HCT116 (cell line): ENCODE data around the gene ATG4C. TPM values are rescaled to one million over a fixed set of nuclear protein-coding genes. Genes with fewer than 3 reads are reported as not detected.

Experiments used
- ATAC-seq: fragments of 200-7000 bp; cut with Tn5 transposase; 2 replicates; pipeline ENCODE4 v1.9.1; 2020; ENCODE audit warnings: mild to moderate bottlenecking, moderate library complexity
- BruUV-seq: library from RNA; stranded (reverse); fragments of 400-500 nt; replicated peaks from 2 replicates; lab custom pipeline; 2021; lab: Mats Ljungman, UMichigan
- CTCF ChIA-PET: fragments of 300-600 bp; sonication (Branson Sonifier 250); formaldehyde crosslinking; loops from one replicate; lab custom pipeline; 2021; ENCODE audit warnings: antibody characterized with exemption; lab: Charles Lee
- POLR2A ChIA-PET: fragments of 300-600, 350-600 bp; sonication (Branson Sonifier 250); formaldehyde crosslinking; loops from one replicate; lab custom pipeline; 2021; ENCODE audit warnings: antibody characterized with exemption; lab: Charles Lee
- RAD21 ChIA-PET, 2 experiments: fragments of 300-600 bp; sonication (Branson Sonifier 250); formaldehyde crosslinking; loops; one replicate each; lab custom pipeline; 2023; ENCODE audit warnings: low total read pairs in 2 of 2; ENCODE audit not compliant: uncharacterized antibody in 2 of 2, unreplicated experiment in 2 of 2, low non-redundant PET in 1 of 2; lab: Charles Lee
- DNase-seq: peaks from one replicate; pipeline ENCODE4 v3.0.0-alpha.2; 2010; ENCODE audit warnings: low read depth, low spot score
- H2AFZ ChIP-seq: fragments of 200-600 bp; shearing (Covaris generic), sonication (generic); 2 replicates; pipeline ENCODE4 v1.6.1; 2017; ENCODE audit warnings: low read depth, mixed run types, mixed read lengths, antibody characterized with exemption, low read length; ENCODE audit not compliant: poor library complexity, severe bottlenecking
- H3K27ac ChIP-seq: 2 replicates; pipeline ENCODE4 v1.5.1; 2012; ENCODE audit warnings: low read depth, low read length
- H3K27me3 ChIP-seq: fragments of 200-600 bp; sonication (generic); 2 replicates; pipeline ENCODE4 v1.6.1; 2016; ENCODE audit warnings: mixed run types, low read length, mixed read lengths; ENCODE audit not compliant: insufficient read depth
- H3K36me3 ChIP-seq, 2 experiments: fragments of 200-500 bp in 1 of 2; fragments of 200-600 bp in 1 of 2; sonication (Bioruptor generic) in 1 of 2; sonication (generic) in 1 of 2; 2 replicates each; pipeline versions ENCODE4 v1.5.1 to v1.6.1; 2014 to 2016; ENCODE audit warnings: low read length in 2 of 2, inconsistent platforms in 1 of 2, mixed read lengths in 1 of 2, mixed run types in 1 of 2; ENCODE audit not compliant: insufficient read depth in 2 of 2, control insufficient read depth in 1 of 2
- H3K4me1 ChIP-seq, 2 experiments: fragments of 200-600 bp in 1 of 2; sonication (generic) in 1 of 2; 2 replicates each; pipeline versions ENCODE4 v1.5.1 to v1.6.1; 2012 to 2017; ENCODE audit warnings: low read length in 2 of 2, inconsistent platforms in 1 of 2, mild to moderate bottlenecking in 1 of 2, mixed read lengths in 1 of 2, mixed run types in 1 of 2, moderate library complexity in 1 of 2; ENCODE audit not compliant: insufficient read depth in 2 of 2, control insufficient read depth in 1 of 2
- H3K4me2 ChIP-seq: fragments of 200-600 bp; sonication (generic); 2 replicates; pipeline ENCODE4 v1.6.1; 2017; ENCODE audit warnings: mixed run types, low read length, mixed read lengths
- H3K4me3 ChIP-seq, 2 experiments: fragments of 200-600 bp in 1 of 2; sonication (generic) in 1 of 2; replicated peaks in 1 of 2; 2 replicates each; pipeline ENCODE4 v1.5.1; 2011 to 2016; ENCODE audit warnings: low read length in 2 of 2, control low read depth in 1 of 2, low read depth in 1 of 2, mild to moderate bottlenecking in 1 of 2, mixed read lengths in 1 of 2, mixed run types in 1 of 2
- H3K79me2 ChIP-seq: fragments of 200-600 bp; sonication (generic); 2 replicates; pipeline ENCODE4 v1.6.1; 2017; ENCODE audit warnings: mild to moderate bottlenecking, mixed run types, low read length, moderate library complexity, mixed read lengths; ENCODE audit not compliant: insufficient read depth
- H3K9ac ChIP-seq: fragments of 200-600 bp; sonication (generic); 2 replicates; pipeline ENCODE4 v1.6.1; 2016; ENCODE audit warnings: low read length, mixed read lengths
- H3K9me2 ChIP-seq: fragments of 200-600 bp; sonication (generic), shearing (Covaris generic); 2 replicates; pipeline ENCODE4 v1.6.1; 2017; ENCODE audit warnings: mixed run types, mild to moderate bottlenecking, moderate library complexity; ENCODE audit not compliant: insufficient read depth
- H3K9me3 ChIP-seq, 2 experiments: fragments of 200-500 bp in 1 of 2; fragments of 200-600 bp in 1 of 2; sonication (Bioruptor generic) in 1 of 2; sonication (generic) in 1 of 2; 2 replicates each; pipeline ENCODE4 v1.6.1; 2014 to 2017; ENCODE audit warnings: low read length in 2 of 2, mixed read lengths in 2 of 2, inconsistent platforms in 1 of 2, low read depth in 1 of 2, mild to moderate bottlenecking in 1 of 2, mixed run types in 1 of 2, moderate library complexity in 1 of 2; ENCODE audit not compliant: control insufficient read depth in 1 of 2, insufficient read depth in 1 of 2
- H4K20me1 ChIP-seq: fragments of 200-600 bp; sonication (generic), shearing (Covaris generic); 2 replicates; pipeline ENCODE4 v1.6.1; 2017; ENCODE audit warnings: mixed run types, mild to moderate bottlenecking, moderate library complexity; ENCODE audit not compliant: insufficient read depth
- CBX3 ChIP-seq: IDR thresholded peaks from 2 replicates; pipeline ENCODE4 v1.6.1; 2012; ENCODE audit warnings: low read depth
- CEBPB ChIP-seq: IDR thresholded peaks from 2 replicates; pipeline ENCODE4 v1.6.1; 2012; ENCODE audit warnings: low read depth
- EGR1 ChIP-seq: IDR thresholded peaks from 2 replicates; pipeline ENCODE4 v1.6.1; 2012; ENCODE audit warnings: low read depth
- ELF1 ChIP-seq: IDR thresholded peaks from 2 replicates; pipeline ENCODE4 v1.6.1; 2012; ENCODE audit warnings: low read depth, borderline replicate concordance
- EZH2 ChIP-seq: fragments of 200-600 bp; sonication (generic); IDR thresholded peaks from 2 replicates; pipeline ENCODE4 v1.6.1; 2017; ENCODE audit warnings: antibody characterized with exemption, mixed run types
- EZH2phosphoT487 ChIP-seq: fragments of 200-600 bp; IDR thresholded peaks from 2 replicates; pipeline ENCODE4 v1.6.1; 2018; ENCODE audit warnings: antibody characterized with exemption, borderline replicate concordance
- FOSL1 ChIP-seq: IDR thresholded peaks from 2 replicates; pipeline ENCODE4 v1.6.1; 2012; ENCODE audit warnings: low read depth
- JUND ChIP-seq: IDR thresholded peaks from 2 replicates; pipeline ENCODE4 v1.6.1; 2012
- POLR2A ChIP-seq: IDR thresholded peaks from 2 replicates; pipeline ENCODE4 v1.7.0; 2011; ENCODE audit warnings: borderline replicate concordance; ENCODE audit not compliant: insufficient read depth, insufficient read length; ENCODE audit errors: extremely low read depth
- POLR2AphosphoS5 ChIP-seq: IDR thresholded peaks from 2 replicates; pipeline ENCODE4 v1.6.1; 2011; ENCODE audit warnings: mild to moderate bottlenecking, low read depth, low read length, moderate library complexity
- RAD21 ChIP-seq: IDR thresholded peaks from 2 replicates; pipeline ENCODE4 v1.6.1; 2012; ENCODE audit warnings: low read depth, mild to moderate bottlenecking
- SIN3A ChIP-seq: IDR thresholded peaks from 2 replicates; pipeline ENCODE4 v1.6.1; 2012; ENCODE audit warnings: low read depth
- SP1 ChIP-seq: IDR thresholded peaks from 2 replicates; pipeline ENCODE4 v1.6.1; 2012; ENCODE audit warnings: low read depth
- SRF ChIP-seq: IDR thresholded peaks from 2 replicates; pipeline ENCODE4 v1.6.1; 2012; ENCODE audit warnings: low read depth
- ZFX ChIP-seq: fragments of 450-650 bp; IDR thresholded peaks from 2 replicates; pipeline ENCODE4 v1.6.1; 2017
- ZNF274 ChIP-seq: fragments of 200-500 bp; sonication (Bioruptor generic); IDR thresholded peaks from 2 replicates; pipeline ENCODE4 v1.6.1; 2014; ENCODE audit warnings: mild to moderate bottlenecking, low read depth, low read length, inconsistent platforms
- intact Hi-C: fragments of 100-400 bp; cut with micrococcal nuclease; formaldehyde crosslinking; loops from 2 replicates; pipeline ENCODE4 v1.10.0; 2022
- total RNA-seq: library from RNA; stranded (reverse); gene quantifications from one replicate; pipeline ENCODE4 v1.2.1, GENCODE V29; 2021; ENCODE audit not compliant: unreplicated experiment
- TF ChIP-seq, protein P1 (sequence below): IDR thresholded peaks from 2 replicates; pipeline ENCODE4 v1.6.1; 2012
- TF ChIP-seq, protein P2 (sequence below): IDR thresholded peaks from 2 replicates; pipeline ENCODE4 v1.6.1; 2012
- TF ChIP-seq, protein P3 (sequence below): IDR thresholded peaks from 2 replicates; pipeline ENCODE4 v1.6.1; 2011; ENCODE audit warnings: mild to moderate bottlenecking, low read length, moderate library complexity; ENCODE audit not compliant: insufficient replicate concordance; ENCODE audit errors: extremely low read depth

ATG4C gene
- total RNA-seq, 1 experiment from 2014 or later: 11.8 TPM

DNA sequence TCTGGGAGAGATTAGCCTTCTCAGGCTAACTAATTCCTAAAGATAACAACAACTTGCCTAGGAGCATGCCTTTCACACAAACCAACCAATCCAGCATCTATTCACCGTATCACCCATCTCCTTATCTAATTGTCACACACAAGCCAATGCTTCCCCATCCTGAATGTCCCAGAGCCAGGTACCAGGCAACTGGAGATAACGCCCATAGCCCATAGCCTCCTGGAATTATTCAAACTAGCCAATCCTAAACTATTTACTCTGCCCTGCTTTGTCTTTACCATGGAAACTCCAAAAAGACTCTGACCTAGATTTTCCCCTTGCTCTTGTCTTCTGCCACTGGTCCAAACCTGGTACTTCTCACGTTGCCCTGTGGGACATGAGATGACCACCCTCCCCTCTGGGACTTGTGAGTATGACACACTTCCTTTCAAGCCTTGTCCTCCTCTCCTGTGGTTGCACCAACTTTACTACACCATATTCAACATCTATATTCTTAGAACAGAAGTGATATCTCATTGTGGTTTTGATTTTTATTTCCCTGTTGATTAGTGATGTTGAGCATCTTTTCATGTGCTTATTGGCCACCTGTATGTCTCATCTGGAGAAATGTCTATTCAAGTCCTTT is 8.8 kb upstream of the ATG4C start:
- H3K27ac ChIP-seq: no peak overlapping the region
- H2AFZ ChIP-seq: no peak overlapping the region
- RAD21 ChIA-PET: no interaction called here
- BruUV-seq: no TSS peak
- no peaks in the 10 kb centered on the region for H3K27me3 ChIP-seq
- H3K9me2 ChIP-seq: no peaks in the 10 kb centered on the region
- H3K4me2 ChIP-seq: no peak overlapping the region
- H3K4me1 ChIP-seq: no peaks in the 10 kb centered on the region
- CTCF ChIA-PET: no interaction called here
- ATAC-seq (no peak), DNase-seq (no peak)
- no peaks in the 10 kb centered on the region for H3K9me3 ChIP-seq
- TF ChIP-seq, protein P1, sequence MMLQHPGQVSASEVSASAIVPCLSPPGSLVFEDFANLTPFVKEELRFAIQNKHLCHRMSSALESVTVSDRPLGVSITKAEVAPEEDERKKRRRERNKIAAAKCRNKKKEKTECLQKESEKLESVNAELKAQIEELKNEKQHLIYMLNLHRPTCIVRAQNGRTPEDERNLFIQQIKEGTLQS: no peak
- TF ChIP-seq RAD21 (no peak), POLR2A (no peak), POLR2AphosphoS5 (no peak), CBX3 (no peak), SIN3A (no peak), ZFX (no peak), FOSL1 (no peak), ZNF274 (no peak), CEBPB (no peak), ELF1 (no peak), SP1 (no peak), SRF (no peak), EZH2 (no peak), JUND (no peak), EZH2phosphoT487 (no peak), EGR1 (no peak)
- TF ChIP-seq, protein P2, sequence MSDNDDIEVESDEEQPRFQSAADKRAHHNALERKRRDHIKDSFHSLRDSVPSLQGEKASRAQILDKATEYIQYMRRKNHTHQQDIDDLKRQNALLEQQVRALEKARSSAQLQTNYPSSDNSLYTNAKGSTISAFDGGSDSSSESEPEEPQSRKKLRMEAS: no peak
- TF ChIP-seq, protein P3, sequence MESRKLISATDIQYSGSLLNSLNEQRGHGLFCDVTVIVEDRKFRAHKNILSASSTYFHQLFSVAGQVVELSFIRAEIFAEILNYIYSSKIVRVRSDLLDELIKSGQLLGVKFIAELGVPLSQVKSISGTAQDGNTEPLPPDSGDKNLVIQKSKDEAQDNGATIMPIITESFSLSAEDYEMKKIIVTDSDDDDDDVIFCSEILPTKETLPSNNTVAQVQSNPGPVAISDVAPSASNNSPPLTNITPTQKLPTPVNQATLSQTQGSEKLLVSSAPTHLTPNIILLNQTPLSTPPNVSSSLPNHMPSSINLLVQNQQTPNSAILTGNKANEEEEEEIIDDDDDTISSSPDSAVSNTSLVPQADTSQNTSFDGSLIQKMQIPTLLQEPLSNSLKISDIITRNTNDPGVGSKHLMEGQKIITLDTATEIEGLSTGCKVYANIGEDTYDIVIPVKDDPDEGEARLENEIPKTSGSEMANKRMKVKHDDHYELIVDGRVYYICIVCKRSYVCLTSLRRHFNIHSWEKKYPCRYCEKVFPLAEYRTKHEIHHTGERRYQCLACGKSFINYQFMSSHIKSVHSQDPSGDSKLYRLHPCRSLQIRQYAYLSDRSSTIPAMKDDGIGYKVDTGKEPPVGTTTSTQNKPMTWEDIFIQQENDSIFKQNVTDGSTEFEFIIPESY: no peak
- TF ChIP-seq, all 23 proteins: peak for 0
- intact Hi-C loops: no loop called here
- H4K20me1 ChIP-seq: no peaks in the 10 kb centered on the region
- no peak overlapping the region for H3K4me3 ChIP-seq
- no peak overlapping the region for H3K9ac ChIP-seq
- POLR2A ChIA-PET: no interaction called here
- H3K36me3 ChIP-seq: no peaks in the 10 kb centered on the region
- H3K79me2 ChIP-seq: no peaks in the 10 kb centered on the region
